Adrenal gland (tissue), 12 donors: Measurements from ENCODE around the gene ADAM29. TPM values are rescaled to one million over a fixed set of nuclear protein-coding genes. Genes with fewer than 3 reads are reported as not detected.

ENCODE experiments used
- DNase-seq, 7 donors: peaks; one replicate each; pipeline ENCODE4 v3.0.0-alpha.2; 2019 to 2020
- H3K27ac ChIP-seq, 5 donors: fragments of 200-600 bp; sonication (generic) in 4 of 5; 1 replicate in 3 of 5; 2 replicates in 2 of 5; pipeline versions ENCODE4 v1.5.1 to v1.8.0; 2016 to 2020; ENCODE audit warnings: mild to moderate bottlenecking in 1 of 5
- H3K27me3 ChIP-seq: fragments of 200-600 bp; 2 replicates; pipeline ENCODE4 v1.8.0; 2021
- H3K36me3 ChIP-seq, 2 donors: fragments of 200-600 bp; replicated peaks in 1 of 2; 1 replicate in 1 of 2; 2 replicates in 1 of 2; pipeline versions ENCODE4 v1.5.1 to v1.8.0; 2018 to 2022
- H3K4me1 ChIP-seq, 2 donors: fragments of 200-600 bp; replicated peaks in 1 of 2; 1 replicate in 1 of 2; 2 replicates in 1 of 2; pipeline versions ENCODE4 v1.5.1 to v1.8.0; 2018 to 2021
- H3K4me3 ChIP-seq, 4 donors: fragments of 200-600 bp; sonication (generic) in 3 of 4; one replicate each; pipeline ENCODE4 v1.5.1; 2016 to 2018
- H3K9me3 ChIP-seq, 3 donors: fragments of 200-600 bp; sonication (generic) in 1 of 3; replicated peaks in 1 of 3; 1 replicate in 2 of 3; 2 replicates in 1 of 3; pipeline versions ENCODE4 v1.5.1 to v1.8.0; 2016 to 2021
- POLR2A ChIP-seq, 2 donors: fragments of 450-650 bp; IDR thresholded peaks; one replicate each; pipeline ENCODE4 v1.6.1; 2017; ENCODE audit warnings: antibody characterized with exemption in 2 of 2, mild to moderate bottlenecking in 2 of 2, moderate library complexity in 1 of 2
- WGBS, 4 donors: extraction: QIAGEN DNeasy Blood & Tissue Kit in 2 of 4; methylation state at CpG; one replicate each; pipeline versions ENCODE4 v1.1.5 to v1.1.7; 2013 to 2017; 5-methylcytosine and 5-hydroxymethylcytosine counted together
- intact Hi-C, 2 donors: fragments of 100-400 bp; cut with DNase I; formaldehyde crosslinking; loops; one replicate each; pipeline versions ENCODE4 v1.14.1 to v1.15.0; 2022 to 2023
- polyA plus RNA-seq, 3 donors: library from polyadenylated mRNA; stranded (reverse); fragments of 200-250 nt in 2 of 3; fragments of 350-450 nt in 1 of 3; fragmentation: Illumina TruSeq in 1 of 3; extraction: RNeasy Lipid Tissue Mini Kit (QIAGEN cat#74804) in 1 of 3; gene quantifications; one replicate each; pipeline ENCODE4 v1.2.3, GENCODE V29; 2013 to 2014
- total RNA-seq, 9 donors: library from RNA; depleted of rRNA in 4 of 9; stranded (reverse); fragments of >200 nt in 4 of 9; fragments of 120-200 nt in 1 of 9; fragmentation: NEBNext Ultra II Directional in 1 of 9; extraction: Animal tissue kit (Norgen Biotek cat#: 25700) in 1 of 9; gene quantifications; one replicate each; pipeline versions ENCODE4 v1.1.0 to v1.2.4, GENCODE V29; 2013 to 2023
- TF ChIP-seq, protein P1 (sequence below), 6 experiments: fragments of 450-650 bp in 4 of 6; fragments of 200-600 bp in 2 of 6; sonication (generic) in 1 of 6; IDR thresholded peaks; 1 replicate in 5 of 6; 2 replicates in 1 of 6; pipeline versions ENCODE4 v1.5.1 to v1.8.0; 2016 to 2021; ENCODE audit warnings: antibody characterized with exemption in 6 of 6, mild to moderate bottlenecking in 2 of 6, moderate library complexity in 1 of 6
- donor health status: healthy with polysubstance abuse.
- donor health status: Bipolar disorder and iron deficiency.
- donor health status: DM: yes; HTN: yes; CAD: no.
- donor health status: DM: no; HTN: no; CAD: no.
- donor health status: DM: no; HTN: no; CAD: no.
- donor health status: DM: yes; HTN: yes; CAD: no.

Gene ADAM29
- total and polyA plus RNA-seq, 12 donors = 0.06 to 0.17 (median 0.07) TPM; not detected in 9

GRCh38 chr4:174873931-174874330 lies 44.2 kb upstream of the ADAM29 start:
- intact Hi-C loops = no loop called here
- Histone ChIP-seq H3K4me3 (no peak overlapping the region), H3K9me3 (no peaks in the 10 kb centered on the region), H3K27ac (no peak overlapping the region), H3K4me1 (no peaks in the 10 kb centered on the region), H3K36me3 (no peaks in the 10 kb centered on the region), H3K27me3 (no peaks in the 10 kb centered on the region)
- 25 to 52% (median 31%) methylated on average over 1 of the region's 1 CpG for WGBS, 4 donors
- no peak for DNase-seq
- TF ChIP-seq, protein P1, sequence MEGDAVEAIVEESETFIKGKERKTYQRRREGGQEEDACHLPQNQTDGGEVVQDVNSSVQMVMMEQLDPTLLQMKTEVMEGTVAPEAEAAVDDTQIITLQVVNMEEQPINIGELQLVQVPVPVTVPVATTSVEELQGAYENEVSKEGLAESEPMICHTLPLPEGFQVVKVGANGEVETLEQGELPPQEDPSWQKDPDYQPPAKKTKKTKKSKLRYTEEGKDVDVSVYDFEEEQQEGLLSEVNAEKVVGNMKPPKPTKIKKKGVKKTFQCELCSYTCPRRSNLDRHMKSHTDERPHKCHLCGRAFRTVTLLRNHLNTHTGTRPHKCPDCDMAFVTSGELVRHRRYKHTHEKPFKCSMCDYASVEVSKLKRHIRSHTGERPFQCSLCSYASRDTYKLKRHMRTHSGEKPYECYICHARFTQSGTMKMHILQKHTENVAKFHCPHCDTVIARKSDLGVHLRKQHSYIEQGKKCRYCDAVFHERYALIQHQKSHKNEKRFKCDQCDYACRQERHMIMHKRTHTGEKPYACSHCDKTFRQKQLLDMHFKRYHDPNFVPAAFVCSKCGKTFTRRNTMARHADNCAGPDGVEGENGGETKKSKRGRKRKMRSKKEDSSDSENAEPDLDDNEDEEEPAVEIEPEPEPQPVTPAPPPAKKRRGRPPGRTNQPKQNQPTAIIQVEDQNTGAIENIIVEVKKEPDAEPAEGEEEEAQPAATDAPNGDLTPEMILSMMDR (IDR thresholded peaks at IDR 0.05) = no peak

DNA sequence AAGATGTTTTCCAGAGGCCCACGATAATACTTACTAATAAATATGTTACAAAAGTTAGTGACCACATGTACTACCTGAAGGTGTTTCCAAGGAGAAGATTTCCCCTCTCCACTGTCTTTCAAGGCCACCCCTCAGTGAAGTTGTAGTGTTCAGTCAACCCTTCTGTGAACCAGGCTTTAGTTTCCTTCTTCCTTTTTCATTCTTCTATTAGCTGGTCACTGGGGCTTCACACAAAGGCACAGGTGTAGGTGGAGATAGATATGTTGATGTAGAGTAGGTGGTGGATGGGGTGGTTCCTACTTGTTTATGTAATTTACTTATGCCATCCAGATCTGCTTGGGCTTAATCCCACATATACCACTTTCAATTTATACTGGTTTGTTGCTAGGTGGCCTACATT lies 43.3 kb upstream of the ADAM29 start:
- Histone ChIP-seq H3K4me3 (no peak overlapping the region), H3K9me3 (no peaks in the 10 kb centered on the region), H3K27ac (no peak overlapping the region), H3K27me3 (no peaks in the 10 kb centered on the region), H3K4me1 (no peaks in the 10 kb centered on the region), H3K36me3 (no peaks in the 10 kb centered on the region)
- no peak for TF ChIP-seq POLR2A (IDR thresholded peaks at IDR 0.05)
- DNase-seq = no peak
- WGBS, 4 donors = 55 to 71% (median 59%) methylated on average over 1 of the region's 1 CpG
- intact Hi-C loops = no loop called here

DNA sequence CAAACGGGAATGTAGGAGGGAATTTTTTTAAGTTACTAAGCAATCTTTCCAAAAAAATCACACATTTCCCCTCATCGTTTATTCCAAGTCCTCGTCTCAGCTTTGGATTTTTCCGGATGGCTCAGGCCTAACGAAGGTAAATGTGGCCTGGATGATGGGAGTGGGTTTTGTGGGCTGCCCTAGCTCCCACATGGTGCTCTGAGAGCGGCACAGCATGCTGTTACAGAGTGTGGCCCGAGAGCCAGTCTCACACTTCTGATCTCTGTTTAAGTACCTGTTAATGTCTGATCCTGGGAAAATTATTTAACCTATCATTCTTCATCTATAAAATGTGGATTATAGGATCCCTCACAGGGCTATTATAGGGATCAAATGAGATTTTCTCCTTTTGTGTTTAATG lies 38.2 kb upstream of the ADAM29 start:
- Histone ChIP-seq H3K4me3 (no peak overlapping the region), H3K27ac (no peak overlapping the region), H3K27me3 (no peaks in the 10 kb centered on the region), H3K36me3 (no peaks in the 10 kb centered on the region), H3K9me3 (no peaks in the 10 kb centered on the region), H3K4me1 (no peaks in the 10 kb centered on the region)
- intact Hi-C loops = no loop called here
- no peak for TF ChIP-seq POLR2A (IDR thresholded peaks at IDR 0.05)
- TF ChIP-seq, protein P1 (IDR thresholded peaks at IDR 0.05) = no peak
- no peak for DNase-seq
- WGBS, 4 donors = 52 to 74% (median 63%) methylated on average over 7 of the region's 7 CpGs

DNA sequence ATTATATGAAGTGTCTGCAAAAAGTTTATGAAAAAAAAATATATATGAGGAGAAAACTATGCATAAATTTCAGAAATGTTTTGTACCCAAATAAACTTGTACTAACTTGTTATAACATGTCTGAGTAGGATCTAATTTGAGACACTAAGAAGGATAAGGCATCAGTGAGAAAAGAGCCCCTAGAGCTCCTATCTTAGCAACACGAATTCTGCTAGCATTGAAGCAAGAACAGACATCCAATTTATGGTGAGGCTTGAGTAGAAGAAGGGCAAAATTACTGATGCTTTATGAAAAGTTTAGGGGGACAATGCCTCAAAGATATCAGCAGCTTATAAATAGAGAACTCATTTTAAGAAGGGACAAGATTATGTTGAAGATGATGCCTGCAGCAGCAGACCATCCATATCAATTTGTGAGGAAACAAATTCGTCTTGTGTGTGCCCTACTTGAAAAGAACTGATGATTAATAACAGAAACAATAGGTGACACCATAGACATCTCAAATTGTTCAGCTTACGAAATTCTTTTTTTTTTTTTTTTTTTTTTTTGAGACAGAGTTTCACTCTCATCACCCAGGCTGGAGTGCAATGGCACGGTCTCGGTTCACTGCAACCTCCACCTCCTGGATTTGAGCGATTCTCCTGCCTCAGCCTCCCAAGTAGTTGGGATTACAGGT lies 35.7 kb upstream of the ADAM29 start:
- no peaks in the 10 kb centered on the region for H3K36me3 ChIP-seq
- no peak overlapping the region for H3K27ac ChIP-seq
- H3K27me3 ChIP-seq = no peaks in the 10 kb centered on the region
- DNase-seq = no peak
- TF ChIP-seq, protein P1 (IDR thresholded peaks at IDR 0.05) = no peak
- TF ChIP-seq POLR2A (IDR thresholded peaks at IDR 0.05) = no peak
- intact Hi-C loops = no loop called here
- no peak overlapping the region for H3K4me3 ChIP-seq
- H3K9me3 ChIP-seq = no peaks in the 10 kb centered on the region
- no peaks in the 10 kb centered on the region for H3K4me1 ChIP-seq
- 58 to 71% (median 66%) methylated on average over 6 of the region's 6 CpGs for WGBS, 4 donors

DNA sequence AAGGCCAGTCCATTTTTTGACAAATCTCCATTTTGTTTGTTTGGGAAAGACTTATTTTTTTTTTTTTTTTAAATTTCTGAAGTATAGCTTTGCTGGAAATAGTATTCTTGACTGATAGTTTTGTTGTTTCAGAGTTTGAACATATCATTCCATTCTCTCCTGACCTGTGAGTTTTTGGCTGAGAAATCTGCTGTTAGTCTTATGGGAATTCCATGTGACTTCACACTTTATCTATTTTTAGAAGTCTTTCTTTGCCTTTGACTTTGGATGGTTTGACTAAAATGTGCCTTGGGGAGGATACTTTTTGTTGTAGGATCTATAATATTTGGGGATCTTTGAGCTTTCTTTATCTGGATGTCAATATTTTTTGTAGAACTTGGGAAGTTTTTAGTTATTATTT lies 10.7 kb upstream of the ADAM29 start:
- intact Hi-C loops = no loop called here
- no peak overlapping the region for H3K4me3 ChIP-seq
- no peaks in the 10 kb centered on the region for H3K9me3 ChIP-seq
- TF ChIP-seq, protein P1 (IDR thresholded peaks at IDR 0.05) = no peak
- TF ChIP-seq POLR2A (IDR thresholded peaks at IDR 0.05) = no peak
- no peak overlapping the region for H3K27ac ChIP-seq
- H3K27me3 ChIP-seq = no peaks in the 10 kb centered on the region
- H3K4me1 ChIP-seq = no peaks in the 10 kb centered on the region
- no peaks in the 10 kb centered on the region for H3K36me3 ChIP-seq
- no peak for DNase-seq
